ENCODE data around the gene BARHL2. TPM values are rescaled to one million over a fixed set of nuclear protein-coding genes. Genes with fewer than 3 reads are reported as not detected.

BARHL2 gene
- total RNA-seq, 4 donors from 2014 or later = not detected

DNA sequence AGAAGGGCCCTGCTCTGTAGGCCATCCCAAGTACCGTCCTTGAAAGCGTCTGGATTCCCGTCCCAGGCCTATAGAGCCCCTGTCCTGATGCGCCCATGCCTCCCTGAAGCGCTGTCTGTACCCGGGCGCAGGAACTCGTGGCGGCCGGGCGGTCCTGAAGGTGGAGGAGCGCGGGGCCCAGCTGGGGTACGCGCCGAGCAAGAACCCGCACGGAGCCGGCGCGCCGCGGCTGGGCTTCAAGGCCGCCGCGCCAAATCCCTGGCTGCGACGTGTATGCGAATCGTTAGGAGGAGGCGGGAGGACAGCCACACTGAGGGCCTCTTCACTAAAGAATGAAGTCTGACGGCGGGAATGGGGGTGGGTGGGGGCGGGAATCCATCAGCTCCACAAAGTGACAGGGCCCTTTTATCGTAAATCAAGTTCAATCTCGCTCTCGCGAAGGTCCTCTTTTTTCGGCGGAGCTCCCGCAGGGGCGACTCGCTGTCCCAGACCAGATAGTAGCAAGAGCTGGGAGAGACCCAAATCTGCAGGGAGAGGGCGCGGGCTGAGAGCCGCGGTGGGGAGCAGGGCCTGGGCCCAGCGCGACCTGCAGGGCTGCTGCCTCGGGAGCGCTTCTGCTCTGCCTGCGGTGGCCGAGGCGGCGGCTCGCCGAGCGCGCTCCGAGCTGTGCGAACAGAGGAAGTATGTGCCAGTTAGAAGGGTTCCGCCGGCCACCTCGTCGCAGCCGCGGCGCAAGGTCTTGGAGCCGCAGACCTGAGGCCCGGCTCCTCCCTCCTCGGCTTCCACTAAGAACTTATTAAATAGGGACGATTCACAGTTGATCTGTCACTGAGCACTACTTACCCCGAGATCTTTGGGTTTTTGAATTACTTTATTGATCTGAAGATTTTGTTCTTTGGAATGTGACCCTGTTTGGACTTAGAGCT is 10.4 kb downstream of the BARHL2 start:
- H3K9me3 ChIP-seq = no peaks in the 10 kb centered on the region
- no peak overlapping the region for H3K4me3 ChIP-seq
- intact Hi-C loops (cut with DNase I; ENCODE audit: low total_unique reads) = no loop called here
- DNase-seq = no peak
- H3K36me3 ChIP-seq = no peaks in the 10 kb centered on the region
- no peak for TF ChIP-seq POLR2A (IDR thresholded peaks at IDR 0.05)
- TF ChIP-seq, protein P1, sequence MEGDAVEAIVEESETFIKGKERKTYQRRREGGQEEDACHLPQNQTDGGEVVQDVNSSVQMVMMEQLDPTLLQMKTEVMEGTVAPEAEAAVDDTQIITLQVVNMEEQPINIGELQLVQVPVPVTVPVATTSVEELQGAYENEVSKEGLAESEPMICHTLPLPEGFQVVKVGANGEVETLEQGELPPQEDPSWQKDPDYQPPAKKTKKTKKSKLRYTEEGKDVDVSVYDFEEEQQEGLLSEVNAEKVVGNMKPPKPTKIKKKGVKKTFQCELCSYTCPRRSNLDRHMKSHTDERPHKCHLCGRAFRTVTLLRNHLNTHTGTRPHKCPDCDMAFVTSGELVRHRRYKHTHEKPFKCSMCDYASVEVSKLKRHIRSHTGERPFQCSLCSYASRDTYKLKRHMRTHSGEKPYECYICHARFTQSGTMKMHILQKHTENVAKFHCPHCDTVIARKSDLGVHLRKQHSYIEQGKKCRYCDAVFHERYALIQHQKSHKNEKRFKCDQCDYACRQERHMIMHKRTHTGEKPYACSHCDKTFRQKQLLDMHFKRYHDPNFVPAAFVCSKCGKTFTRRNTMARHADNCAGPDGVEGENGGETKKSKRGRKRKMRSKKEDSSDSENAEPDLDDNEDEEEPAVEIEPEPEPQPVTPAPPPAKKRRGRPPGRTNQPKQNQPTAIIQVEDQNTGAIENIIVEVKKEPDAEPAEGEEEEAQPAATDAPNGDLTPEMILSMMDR (IDR thresholded peaks at IDR 0.05) = no peak
- peaks cover 18 to 61% of the 10 kb centered on the region in 2 donors for H3K27me3 ChIP-seq
- no peak overlapping the region for H3K27ac ChIP-seq
- H3K4me1 ChIP-seq = peaks cover 0 to 8% of the 10 kb centered on the region in 2 donors

DNA sequence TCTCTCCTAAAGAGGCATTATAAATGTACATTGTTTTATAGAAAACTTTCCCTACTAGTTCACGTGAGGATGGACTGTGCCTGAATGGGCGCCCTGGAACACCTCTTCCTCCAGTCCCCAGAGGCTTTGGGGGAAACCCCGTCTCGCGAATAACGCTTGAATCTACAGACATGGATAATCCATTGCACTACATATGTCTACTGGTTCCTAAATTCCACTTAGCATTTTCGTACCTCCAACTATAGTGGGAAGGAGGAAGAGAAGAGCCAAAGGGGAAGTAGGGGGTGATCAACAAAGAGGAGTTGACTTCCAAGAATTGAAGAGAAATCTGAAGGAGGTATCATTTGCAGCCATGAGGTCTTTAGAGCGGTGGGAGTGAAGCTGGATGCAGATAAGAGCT is 11.1 kb downstream of the BARHL2 start:
- no peaks in the 10 kb centered on the region for H3K9me3 ChIP-seq
- intact Hi-C loops (cut with DNase I; ENCODE audit: low total_unique reads) = no loop called here
- no peak overlapping the region for H3K27ac ChIP-seq
- H3K4me3 ChIP-seq = no peak overlapping the region
- H3K4me1 ChIP-seq = peaks cover 0 to 8% of the 10 kb centered on the region in 2 donors
- peaks cover 18 to 54% of the 10 kb centered on the region in 2 donors for H3K27me3 ChIP-seq
- H3K36me3 ChIP-seq = no peaks in the 10 kb centered on the region
- TF ChIP-seq POLR2A (IDR thresholded peaks at IDR 0.05) = no peak
- TF ChIP-seq, protein P1 (IDR thresholded peaks at IDR 0.05) = no peak
- no peak for DNase-seq

- peaks cover 0 to 8% of the 10 kb centered on the region in 2 donors for H3K4me1 ChIP-seq
- H3K9me3 ChIP-seq = no peaks in the 10 kb centered on the region
- intact Hi-C loops (cut with DNase I; ENCODE audit: low total_unique reads) = no loop called here
- TF ChIP-seq, protein P1 (IDR thresholded peaks at IDR 0.05) = no peak
- no peak for TF ChIP-seq POLR2A (IDR thresholded peaks at IDR 0.05)
- H3K4me3 ChIP-seq = no peak overlapping the region
- no peak for DNase-seq
- H3K36me3 ChIP-seq = no peaks in the 10 kb centered on the region
- H3K27me3 ChIP-seq = peaks cover 18 to 52% of the 10 kb centered on the region in 2 donors
- no peak overlapping the region for H3K27ac ChIP-seq
Observed at GRCh38 chr1:90704817-90705216, 12.3 kb downstream of the BARHL2 start.

- TF ChIP-seq POLR2A (IDR thresholded peaks at IDR 0.05) = no peak
- TF ChIP-seq, protein P1 (IDR thresholded peaks at IDR 0.05) = no peak
- intact Hi-C loops (cut with DNase I; ENCODE audit: low total_unique reads) = no loop called here
- no peaks in the 10 kb centered on the region for H3K36me3 ChIP-seq
- H3K4me3 ChIP-seq = no peak overlapping the region
- H3K4me1 ChIP-seq = no peaks in the 10 kb centered on the region
- no peaks in the 10 kb centered on the region for H3K9me3 ChIP-seq
- peaks cover 0 to 7% of the 10 kb centered on the region in 2 donors for H3K27me3 ChIP-seq
- no peak overlapping the region for H3K27ac ChIP-seq
- no peak for DNase-seq
Observed at GRCh38 chr1:90694846-90695245, 22.3 kb downstream of the BARHL2 start.

DNA sequence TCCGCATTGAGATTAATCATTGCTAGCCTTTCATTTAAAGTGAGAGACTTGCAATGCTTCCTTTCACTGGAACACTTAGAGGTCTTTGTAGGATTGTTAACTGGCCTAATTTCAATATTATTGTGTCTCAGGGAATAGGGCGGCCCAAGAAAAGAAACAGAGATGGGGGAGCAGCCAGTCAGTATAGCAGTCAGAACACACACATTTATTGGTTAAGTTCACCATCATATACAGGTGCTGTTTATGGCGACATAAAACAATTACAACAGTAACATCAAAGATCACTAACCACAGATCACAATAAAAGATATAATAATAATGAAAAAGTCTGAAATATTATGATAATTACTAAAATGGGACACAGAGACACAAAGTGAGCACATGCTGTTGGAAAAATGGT is 29.4 kb downstream of the BARHL2 start:
- DNase-seq = no peak
- TF ChIP-seq POLR2A (IDR thresholded peaks at IDR 0.05) = no peak
- TF ChIP-seq, protein P1 (IDR thresholded peaks at IDR 0.05) = no peak
- Histone ChIP-seq H3K4me1 (no peaks in the 10 kb centered on the region), H3K27ac (no peak overlapping the region), H3K9me3 (no peaks in the 10 kb centered on the region), H3K4me3 (no peak overlapping the region), H3K36me3 (no peaks in the 10 kb centered on the region), H3K27me3 (no peaks in the 10 kb centered on the region)
- intact Hi-C loops (cut with DNase I; ENCODE audit: low total_unique reads) = no loop called here

Measured in uterus (tissue), 4 donors.